ENCODE data around the gene NEUROG3.

GRCh38 chr10:69580435-69580834, 7.2 kb upstream of the NEUROG3 start:
- no peak for TF ChIP-seq CTCF (IDR thresholded peaks at IDR 0.05)
- TF ChIP-seq POLR2AphosphoS5 (IDR thresholded peaks at IDR 0.05) = no peak
